Left lung (tissue), 10 donors: ENCODE data around the gene HLA-DMB. TPM values are rescaled to one million over a fixed set of nuclear protein-coding genes. Genes with fewer than 3 reads are reported as not detected.
A peak's percentile ranks its signal among the peaks of the same experiment; 100 is the strongest.

Source experiments
- ATAC-seq: fragments of 200-7000 bp; cut with Tn5 transposase; one replicate; pipeline ENCODE4 v1.9.1; 2020; ENCODE audit warnings: moderate library complexity
- DNase-seq, 4 donors: peaks; one replicate each; pipeline ENCODE4 v3.0.0-alpha.2; 2013 to 2020
- H3K27ac ChIP-seq, 2 donors: fragments of 200-600 bp; sonication (generic) in 1 of 2; one replicate each; pipeline versions ENCODE4 v1.5.0 to v1.8.0; 2020 to 2021
- H3K27me3 ChIP-seq, 2 donors: fragments of 200-600 bp; sonication (generic) in 1 of 2; one replicate each; pipeline versions ENCODE4 v1.5.0 to v1.8.0; 2020 to 2021
- H3K36me3 ChIP-seq, 2 donors: fragments of 200-600 bp; sonication (generic) in 1 of 2; one replicate each; pipeline versions ENCODE4 v1.5.0 to v1.8.0; 2020 to 2021
- H3K4me1 ChIP-seq, 2 donors: fragments of 200-600 bp; one replicate each; pipeline ENCODE4 v1.8.0; 2021
- H3K4me3 ChIP-seq, 2 donors: fragments of 200-600 bp; sonication (generic) in 1 of 2; one replicate each; pipeline versions ENCODE4 v1.5.0 to v1.8.0; 2020 to 2021; ENCODE audit warnings: mild to moderate bottlenecking in 1 of 2
- H3K9me3 ChIP-seq, 2 donors: fragments of 200-600 bp; sonication (generic) in 1 of 2; one replicate each; pipeline versions ENCODE4 v1.5.0 to v1.8.0; 2020 to 2021
- CTCF ChIP-seq, 2 donors: fragments of 200-600 bp; sonication (generic) in 1 of 2; IDR thresholded peaks; one replicate each; pipeline versions ENCODE4 v1.5.0 to v1.8.0; 2021; ENCODE audit warnings: antibody characterized with exemption in 2 of 2
- intact Hi-C, 2 donors: fragments of 100-400 bp; cut with DNase I; formaldehyde crosslinking; loops; one replicate each; pipeline versions ENCODE4 v1.11.2 to v1.14.2; 2022
- polyA plus RNA-seq, 6 donors: library from polyadenylated mRNA; unstranded; fragments of 120-200 nt; gene quantifications; one replicate each; pipeline ENCODE4 v1.2.1, GENCODE V29; 2013; ENCODE audit not compliant: insufficient read length in 6 of 6
- total RNA-seq, 2 donors: library from RNA; stranded (reverse); fragmentation: NEBNext Ultra II Directional; extraction: Animal tissue kit (Norgen Biotek cat#: 25700); gene quantifications; one replicate each; pipeline ENCODE4 v1.2.1, GENCODE V29; 2021
- donor health status: DM: no; HTN: yes; CAD: no.
- donor health status: DM: no; HTN: no; CAD: no.

The HLA-DMB gene
- total and polyA plus RNA-seq, 8 donors = 7.4 to 91.0 (median 11.1) TPM

GRCh38 chr6:32970413-32971241 lies 29.8 kb upstream of the HLA-DMB start:
- Histone ChIP-seq H3K36me3 (peaks cover 0 to 35% of the 10 kb centered on the region in 2 donors), H3K4me1 (peaks cover 10 to 40% of the 10 kb centered on the region in 2 donors), H3K27me3 (no peaks in the 10 kb centered on the region), H3K9me3 (no peaks in the 10 kb centered on the region), H3K4me3 (peak overlapping the region; percentile 61 to 100), H3K27ac (peak overlapping the region; percentile 99)
- peak; percentile 50 for ATAC-seq
- peak; percentile 84 to 96 (median 92) for DNase-seq
- intact Hi-C loops = no loop called here
- no peak for TF ChIP-seq CTCF (IDR thresholded peaks at IDR 0.05)

GRCh38 chr6:32969685-32970412 lies 29.0 kb upstream of the HLA-DMB start:
- peak overlapping the region; percentile 99 for H3K27ac ChIP-seq
- H3K4me1 ChIP-seq = peaks cover 10 to 35% of the 10 kb centered on the region in 2 donors
- no peaks in the 10 kb centered on the region for H3K9me3 ChIP-seq
- intact Hi-C loops = no loop called here
- TF ChIP-seq CTCF (IDR thresholded peaks at IDR 0.05) = peak in 1 of 2 donors; percentile 14
- peaks cover 0 to 27% of the 10 kb centered on the region in 2 donors for H3K36me3 ChIP-seq
- no peaks in the 10 kb centered on the region for H3K27me3 ChIP-seq
- peak overlapping the region; percentile 61 to 100 for H3K4me3 ChIP-seq
- DNase-seq = peak; percentile 81 to 87 (median 82)
- ATAC-seq = peak; percentile 17

- no peak for TF ChIP-seq CTCF (IDR thresholded peaks at IDR 0.05)
- Histone ChIP-seq H3K4me3 (peak overlapping the region; percentile 61 to 100), H3K36me3 (peaks cover 0 to 20% of the 10 kb centered on the region in 2 donors), H3K9me3 (no peaks in the 10 kb centered on the region), H3K4me1 (peaks cover 10 to 35% of the 10 kb centered on the region in 2 donors), H3K27ac (peak overlapping the region; percentile 99), H3K27me3 (no peaks in the 10 kb centered on the region)
- DNase-seq = peak; percentile 75 to 87 (median 80)
- intact Hi-C loops = no loop called here
- ATAC-seq = peak; percentile 35
Observed at GRCh38 chr6:32968867-32969684, 28.2 kb upstream of the HLA-DMB start.

GRCh38 chr6:32968093-32968866 lies 27.5 kb upstream of the HLA-DMB start, which contains the start of gene BRD2:
BRD2 (plus strand) TSS chr6:32968594; CDS start chr6:32972899, 4,305 bp downstream.
- Histone ChIP-seq H3K4me1 (peaks cover 10 to 42% of the 10 kb centered on the region in 2 donors), H3K27me3 (no peaks in the 10 kb centered on the region), H3K36me3 (peaks cover 0 to 13% of the 10 kb centered on the region in 2 donors), H3K4me3 (peak within 1 kb of the TSS; percentile 61 to 100), H3K9me3 (no peaks in the 10 kb centered on the region), H3K27ac (peak within 1 kb of the TSS; percentile 99)
- no peak for TF ChIP-seq CTCF (IDR thresholded peaks at IDR 0.05)
- peak; percentile 62 for ATAC-seq
- intact Hi-C loops = no loop called here
- peak; percentile 98 to 99 (median 99) for DNase-seq
